Measurements from ENCODE around the gene GLDC.
"Not testable (repeated sequence)": the region's sequence is repeated elsewhere in the genome, so short reads cannot be mapped to it uniquely, and the experiment has no call there.

GLDC gene

GRCh38 chr9:6565312-6565711 lies 80.2 kb downstream of the GLDC start:
- no peak for DNase-seq (ENCODE audit: low spot score)

GRCh38 chr9:6564868-6565267 lies 80.7 kb downstream of the GLDC start:
- DNase-seq (ENCODE audit: low spot score), result no peak

GRCh38 chr9:6564360-6564759 lies 81.2 kb downstream of the GLDC start:
- peak; percentile 15 for DNase-seq (ENCODE audit: low spot score)

- no peak for DNase-seq (ENCODE audit: low spot score)
Observed at GRCh38 chr9:6562871-6563430, 82.6 kb downstream of the GLDC start.

- no peak for DNase-seq (ENCODE audit: low spot score)
Observed at GRCh38 chr9:6562201-6562600, 83.3 kb downstream of the GLDC start.

- DNase-seq (ENCODE audit: low spot score), result no peak
Observed at GRCh38 chr9:6557883-6558616, 87.5 kb downstream of the GLDC start.

GRCh38 chr9:6553866-6554265 lies 91.7 kb downstream of the GLDC start:
- no peak for DNase-seq (ENCODE audit: low spot score)

GRCh38 chr9:6552498-6553121 lies 92.9 kb downstream of the GLDC start:
- DNase-seq (ENCODE audit: low spot score), result no peak

GRCh38 chr9:6552033-6552432 lies 93.5 kb downstream of the GLDC start:
- DNase-seq (ENCODE audit: low spot score), result no peak

GRCh38 chr9:6551136-6551535 lies 94.4 kb downstream of the GLDC start:
- DNase-seq (ENCODE audit: low spot score), result no peak

- DNase-seq (ENCODE audit: low spot score), result no peak
Observed at GRCh38 chr9:6549106-6549800, 96.3 kb downstream of the GLDC start.

- DNase-seq (ENCODE audit: low spot score), result no peak
Observed at GRCh38 chr9:6545017-6545691, 100.4 kb downstream of the GLDC start.

GRCh38 chr9:6543204-6543603 lies 102.3 kb downstream of the GLDC start:
- no peak for DNase-seq (ENCODE audit: low spot score)

- not testable (repeated sequence) for DNase-seq (ENCODE audit: low spot score)
Observed at GRCh38 chr9:6542617-6543016, 102.9 kb downstream of the GLDC start.

GRCh38 chr9:6538666-6539071 lies 106.9 kb downstream of the GLDC start:
- no peak for DNase-seq (ENCODE audit: low spot score)

GRCh38 chr9:6535594-6535993 lies 109.9 kb downstream of the GLDC start:
- no peak for DNase-seq (ENCODE audit: low spot score)

- DNase-seq (ENCODE audit: low spot score), result no peak
Observed at GRCh38 chr9:6525326-6526045, 120.0 kb downstream of the GLDC start.

- no peak for DNase-seq (ENCODE audit: low spot score)
Observed at GRCh38 chr9:6522263-6522662, 123.3 kb downstream of the GLDC start.

GRCh38 chr9:6512085-6512657 lies 133.4 kb downstream of the GLDC start:
- DNase-seq (ENCODE audit: low spot score), result no peak

GRCh38 chr9:6506571-6506970 lies 139.0 kb downstream of the GLDC start:
- no peak for DNase-seq (ENCODE audit: low spot score)

- DNase-seq (ENCODE audit: low spot score), result no peak
Observed at GRCh38 chr9:6502399-6502798, 143.1 kb downstream of the GLDC start.

Measured in LoVo (cell line).